ENCODE data around the gene MED7. TPM values are rescaled to one million over a fixed set of nuclear protein-coding genes. Genes with fewer than 3 reads are reported as not detected.

MED7 gene
- total RNA-seq, 2 donors from 2014 or later: 4.9 to 6.0 TPM

DNA sequence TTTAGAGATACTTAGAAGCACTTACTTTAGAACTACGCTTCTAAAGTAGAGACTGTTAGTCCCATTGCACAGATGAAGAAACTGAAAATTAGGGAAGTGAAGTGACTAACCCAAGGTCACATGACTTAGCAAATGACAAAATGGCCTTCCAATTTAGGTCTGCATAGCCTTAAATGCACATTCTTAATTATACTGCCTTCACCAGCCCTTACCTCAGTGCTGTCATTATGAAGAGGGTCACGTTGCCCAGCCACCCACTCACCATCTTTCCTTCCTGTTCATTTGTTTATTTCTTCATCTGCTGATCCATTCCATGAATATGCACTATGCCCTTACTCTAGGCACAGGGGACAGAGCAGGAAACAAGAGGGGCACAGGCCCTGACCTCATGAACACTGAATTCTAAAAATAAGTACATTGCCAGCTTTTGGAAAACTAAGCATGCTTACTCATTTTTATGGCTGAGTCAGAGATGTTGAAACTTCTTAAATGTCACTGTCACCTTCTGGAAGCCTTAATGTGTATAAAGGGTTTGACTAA, 42.5 kb downstream of the MED7 start:
- no peaks in the 10 kb centered on the region for H3K36me3 ChIP-seq (replicated peaks in 1 of 2; ENCODE audit: insufficient read depth in 1 of 2, low read depth in 2 of 2)
- H3K9me3 ChIP-seq: no peaks in the 10 kb centered on the region
- intact Hi-C loops (cut with DNase I): no loop called here
- peak; percentile 52 for ATAC-seq
- TF ChIP-seq POLR2A (IDR thresholded peaks at IDR 0.05): no peak
- TF ChIP-seq, protein P1, sequence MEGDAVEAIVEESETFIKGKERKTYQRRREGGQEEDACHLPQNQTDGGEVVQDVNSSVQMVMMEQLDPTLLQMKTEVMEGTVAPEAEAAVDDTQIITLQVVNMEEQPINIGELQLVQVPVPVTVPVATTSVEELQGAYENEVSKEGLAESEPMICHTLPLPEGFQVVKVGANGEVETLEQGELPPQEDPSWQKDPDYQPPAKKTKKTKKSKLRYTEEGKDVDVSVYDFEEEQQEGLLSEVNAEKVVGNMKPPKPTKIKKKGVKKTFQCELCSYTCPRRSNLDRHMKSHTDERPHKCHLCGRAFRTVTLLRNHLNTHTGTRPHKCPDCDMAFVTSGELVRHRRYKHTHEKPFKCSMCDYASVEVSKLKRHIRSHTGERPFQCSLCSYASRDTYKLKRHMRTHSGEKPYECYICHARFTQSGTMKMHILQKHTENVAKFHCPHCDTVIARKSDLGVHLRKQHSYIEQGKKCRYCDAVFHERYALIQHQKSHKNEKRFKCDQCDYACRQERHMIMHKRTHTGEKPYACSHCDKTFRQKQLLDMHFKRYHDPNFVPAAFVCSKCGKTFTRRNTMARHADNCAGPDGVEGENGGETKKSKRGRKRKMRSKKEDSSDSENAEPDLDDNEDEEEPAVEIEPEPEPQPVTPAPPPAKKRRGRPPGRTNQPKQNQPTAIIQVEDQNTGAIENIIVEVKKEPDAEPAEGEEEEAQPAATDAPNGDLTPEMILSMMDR (IDR thresholded peaks at IDR 0.05): no peak
- peak in 1 of 4 donors; percentile 10 for DNase-seq
- no peak overlapping the region for H3K4me3 ChIP-seq
- no peak overlapping the region for H3K27ac ChIP-seq
- WGBS, 2 donors: 72% methylated on average over 2 of the region's 2 CpGs
- H3K27me3 ChIP-seq: no peaks in the 10 kb centered on the region
- H3K4me1 ChIP-seq: no peaks in the 10 kb centered on the region

DNA sequence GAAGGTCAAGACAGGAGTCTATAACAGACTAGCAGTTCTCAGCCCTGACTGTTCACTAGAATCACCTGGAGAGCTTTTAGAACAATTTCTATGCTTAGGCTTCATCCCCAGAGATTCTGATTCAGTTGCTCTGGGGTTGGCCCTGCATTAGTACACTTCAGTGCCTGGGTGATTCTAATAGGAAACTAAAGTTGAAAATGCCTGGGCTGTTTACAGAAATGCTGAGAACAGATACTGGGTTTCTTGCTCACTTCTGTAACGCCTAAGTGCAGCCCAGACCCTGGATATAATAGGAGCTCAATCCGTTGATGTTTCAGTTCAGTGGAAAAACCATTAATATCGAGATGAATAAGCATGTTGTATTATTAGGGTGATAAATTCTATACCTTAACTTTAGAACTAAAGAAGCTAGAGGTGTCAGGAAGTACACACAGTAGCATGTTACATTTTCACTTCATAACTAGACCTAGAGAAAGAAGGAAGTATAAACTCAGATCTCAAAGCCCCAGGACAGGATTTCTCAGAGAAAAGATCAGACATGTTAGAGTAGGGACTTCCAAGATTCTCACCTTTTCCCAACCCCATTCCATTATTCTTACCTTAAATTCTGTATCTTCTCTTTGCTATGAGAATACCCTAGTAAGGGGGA, 54.2 kb downstream of the MED7 start:
- no peak for DNase-seq

More for the DNA sequence above, 54.2 kb downstream of the MED7 start:
- TF ChIP-seq, protein P1 (IDR thresholded peaks at IDR 0.05): no peak
- no peak for TF ChIP-seq POLR2A (IDR thresholded peaks at IDR 0.05)
- no peaks in the 10 kb centered on the region for H3K4me1 ChIP-seq
- no peaks in the 10 kb centered on the region for H3K27me3 ChIP-seq
- intact Hi-C loops (cut with DNase I): no loop called here
- no peaks in the 10 kb centered on the region for H3K9me3 ChIP-seq
- no peak for ATAC-seq
- H3K36me3 ChIP-seq (replicated peaks in 1 of 2; ENCODE audit: insufficient read depth in 1 of 2, low read depth in 2 of 2): no peaks in the 10 kb centered on the region
- no peak overlapping the region for H3K4me3 ChIP-seq
- 54 to 62% methylated on average over 3 of the region's 3 CpGs for WGBS, 2 donors
- H3K27ac ChIP-seq: no peak overlapping the region

Other genes with a start within 250 kb of the MED7 start
- gene TIMD4, start 179.6 kb downstream of the MED7 start, total RNA-seq: not detected
- gene HAVCR1, start 83.7 kb downstream of the MED7 start, total RNA-seq: not detected
- 10 to 100 TPM in 1 of 2 donors, 1 to 10 TPM in 1; 2.3 to 12.2 TPM for gene HAVCR2, start 33.8 kb downstream of the MED7 start, total RNA-seq
- not detected for gene GARIN3, start 23.4 kb upstream of the MED7 start, total RNA-seq
- gene ITK, start 38.0 kb upstream of the MED7 start, total RNA-seq: 1 to 10 TPM in 1 of 2 donors, under 1 TPM in 1; 0.78 to 2.6 TPM
- 10 to 100 TPM; 15.6 to 22.1 TPM for gene CYFIP2, start 123.3 kb upstream of the MED7 start, total RNA-seq

Measured in body of pancreas (tissue), 4 donors.